CD4-positive, alpha-beta T cell treated with Interleukin-1 beta for 1 hour (primary cell): Measurements from ENCODE around the gene LRATD1.

ENCODE experiments used
- DNase-seq, 2 donors: peaks; one replicate each; pipeline ENCODE4 v3.0.0-alpha.2; 2020 to 2022

LRATD1 gene

DNA sequence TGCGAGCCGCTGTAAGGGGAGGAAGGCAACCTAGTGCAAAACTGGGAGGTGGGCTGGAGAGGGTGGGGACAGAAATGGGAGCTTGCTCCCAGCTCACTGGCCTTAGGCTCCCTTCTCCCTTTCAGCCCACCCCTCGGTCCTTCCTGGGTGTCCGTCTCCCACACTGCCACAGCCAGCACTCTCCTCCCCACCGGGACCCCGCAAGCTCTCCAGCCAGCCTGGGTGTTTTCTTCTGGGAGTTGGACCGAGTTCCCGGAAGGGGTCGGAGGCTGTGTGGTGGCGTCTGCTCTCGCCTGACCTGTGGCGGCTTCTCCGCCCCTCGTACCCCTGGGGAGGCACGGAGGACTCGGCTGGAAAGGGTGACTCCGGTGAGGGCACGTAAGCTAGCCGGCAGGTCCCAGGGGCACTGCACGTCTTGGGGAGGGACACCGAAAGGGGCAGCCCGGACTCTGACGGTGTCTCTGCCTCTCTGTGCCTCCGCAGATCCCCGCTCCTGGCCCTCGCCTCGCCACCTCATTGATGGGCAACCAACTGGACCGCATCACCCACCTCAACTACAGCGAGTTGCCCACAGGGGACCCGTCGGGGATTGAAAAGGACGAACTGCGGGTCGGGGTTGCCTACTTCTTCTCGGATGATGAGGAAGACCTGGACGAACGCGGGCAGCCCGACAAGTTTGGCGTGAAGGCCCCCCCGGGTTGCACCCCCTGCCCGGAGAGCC is 1.1 kb downstream of the LRATD1 start:
- DNase-seq: no peak

DNA sequence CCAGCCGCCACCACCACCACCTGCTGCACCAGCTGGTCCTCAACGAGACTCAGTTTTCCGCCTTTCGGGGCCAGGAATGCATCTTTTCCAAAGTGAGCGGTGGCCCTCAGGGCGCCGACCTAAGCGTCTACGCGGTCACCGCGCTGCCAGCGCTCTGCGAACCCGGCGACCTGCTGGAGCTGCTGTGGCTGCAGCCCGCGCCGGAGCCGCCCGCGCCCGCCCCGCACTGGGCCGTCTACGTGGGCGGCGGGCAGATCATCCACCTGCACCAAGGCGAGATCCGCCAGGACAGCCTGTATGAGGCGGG is 1.6 kb downstream of the LRATD1 start:
- no peak for DNase-seq

DNA sequence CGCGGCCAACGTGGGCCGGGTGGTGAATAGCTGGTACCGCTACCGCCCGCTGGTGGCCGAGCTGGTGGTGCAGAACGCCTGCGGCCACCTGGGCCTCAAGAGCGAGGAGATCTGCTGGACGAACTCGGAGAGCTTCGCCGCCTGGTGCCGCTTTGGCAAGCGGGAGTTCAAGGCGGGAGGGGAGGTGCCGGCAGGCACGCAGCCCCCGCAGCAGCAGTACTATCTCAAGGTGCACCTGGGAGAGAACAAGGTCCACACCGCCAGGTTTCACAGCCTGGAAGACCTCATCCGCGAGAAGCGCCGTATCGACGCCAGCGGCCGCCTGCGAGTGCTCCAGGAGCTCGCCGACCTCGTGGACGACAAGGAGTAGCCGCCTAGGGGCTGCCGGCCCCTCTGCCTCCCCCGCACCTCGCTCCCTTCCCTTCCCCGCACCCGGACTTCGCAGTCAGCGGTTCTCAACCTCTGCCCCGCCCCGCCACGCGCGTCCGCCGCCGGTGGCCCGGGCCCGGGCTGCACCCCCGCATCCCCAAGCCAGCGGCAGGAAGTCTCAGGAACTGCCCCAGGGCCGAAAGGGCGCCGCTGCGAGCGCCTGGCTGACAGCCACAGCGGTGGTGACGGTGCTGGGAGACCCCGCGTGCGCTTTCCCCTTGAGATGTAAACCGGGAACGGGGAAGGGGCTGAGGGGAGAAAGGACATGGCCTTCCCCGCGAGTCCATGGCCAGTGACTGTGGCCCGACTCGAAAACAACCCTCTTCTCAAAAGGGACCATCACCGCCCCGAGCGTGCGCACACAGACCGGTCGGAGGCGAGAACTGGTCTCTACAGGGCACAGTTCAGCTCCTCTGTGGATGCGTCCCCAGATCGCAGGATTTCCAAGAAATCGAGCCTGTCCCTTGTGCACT is 2.2 kb downstream of the LRATD1 start:
- DNase-seq: no peak

DNA sequence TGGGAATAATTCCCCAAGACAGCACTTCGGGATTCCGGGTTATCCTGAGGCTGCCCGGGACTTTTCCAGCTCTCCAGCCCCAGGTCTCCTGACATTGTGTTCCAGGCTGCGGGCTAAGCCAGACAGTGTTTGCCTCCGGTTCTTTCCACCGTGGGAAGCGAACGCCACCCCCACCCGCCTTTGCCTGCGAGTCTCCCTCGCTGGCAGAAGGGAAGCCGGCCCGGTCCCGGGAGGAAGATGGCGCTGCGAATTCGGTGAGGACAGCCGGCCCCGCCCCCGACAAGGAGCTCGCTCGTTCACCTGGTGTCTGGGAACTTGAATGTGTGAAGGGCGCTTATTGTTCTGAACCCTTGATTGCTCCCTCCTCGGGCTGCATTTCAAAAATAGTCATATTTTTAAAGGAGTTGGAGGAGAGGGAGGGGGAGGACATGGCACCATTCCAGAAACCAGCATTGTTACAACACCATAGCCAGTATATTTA is 2.9 kb downstream of the LRATD1 start:
- no peak for DNase-seq

DNA sequence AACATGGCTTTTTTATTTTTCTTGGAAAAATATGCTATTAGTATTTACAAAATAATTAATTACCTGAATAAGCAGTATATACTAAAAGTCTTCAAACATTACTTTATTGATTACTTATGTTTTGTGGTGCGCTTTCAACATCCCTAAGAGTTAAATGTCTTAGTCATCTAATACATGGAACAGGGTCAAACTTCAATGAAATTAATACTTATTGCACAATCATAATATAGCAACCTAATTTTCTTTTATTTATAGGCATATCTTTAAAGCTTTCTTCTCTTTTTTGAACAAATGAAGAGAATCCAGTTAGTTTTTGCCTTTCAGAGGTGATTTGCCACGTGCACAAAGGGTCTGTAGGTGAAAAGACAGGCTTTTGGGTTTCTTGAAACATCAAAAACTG is 6.0 kb downstream of the LRATD1 start:
- DNase-seq: no peak

DNA sequence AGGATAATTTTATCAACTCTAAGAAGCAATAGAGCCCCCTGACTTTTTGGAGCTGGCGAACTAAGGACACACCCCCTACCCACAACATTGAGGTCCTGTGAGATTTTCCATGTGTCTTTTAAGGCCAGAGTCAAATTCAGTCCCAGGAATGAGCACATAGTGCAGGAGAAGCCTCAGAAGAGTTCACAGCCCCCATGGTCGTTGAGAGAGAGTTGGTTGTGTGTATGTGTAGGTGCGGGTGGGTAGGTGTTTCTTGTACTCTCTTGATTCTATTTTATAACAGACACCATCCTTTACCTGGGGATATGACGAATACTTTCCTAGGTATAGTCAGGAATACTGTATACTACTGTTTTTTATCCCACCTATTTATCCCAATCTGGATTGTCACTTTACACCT is 8.6 kb downstream of the LRATD1 start:
- no peak for DNase-seq

DNA sequence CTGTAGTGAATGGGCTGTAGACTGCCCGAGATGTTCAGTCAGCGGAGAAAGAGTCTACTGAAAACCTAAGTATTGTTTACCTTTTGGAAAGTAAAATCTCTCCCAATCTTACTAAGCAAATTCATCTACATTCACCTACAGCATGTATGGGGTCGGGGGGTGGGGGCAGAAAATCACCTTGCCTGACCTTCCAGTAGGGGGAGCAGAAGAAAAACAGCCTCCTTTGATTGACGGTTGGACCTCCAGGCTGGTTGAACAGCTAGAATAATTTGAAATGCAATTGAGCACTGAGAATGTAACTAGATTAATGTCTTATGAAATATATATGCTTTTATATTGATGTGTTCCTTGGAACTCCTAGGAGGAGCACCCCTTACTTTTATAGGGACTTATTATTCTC is 10.0 kb downstream of the LRATD1 start:
- DNase-seq: no peak

DNA sequence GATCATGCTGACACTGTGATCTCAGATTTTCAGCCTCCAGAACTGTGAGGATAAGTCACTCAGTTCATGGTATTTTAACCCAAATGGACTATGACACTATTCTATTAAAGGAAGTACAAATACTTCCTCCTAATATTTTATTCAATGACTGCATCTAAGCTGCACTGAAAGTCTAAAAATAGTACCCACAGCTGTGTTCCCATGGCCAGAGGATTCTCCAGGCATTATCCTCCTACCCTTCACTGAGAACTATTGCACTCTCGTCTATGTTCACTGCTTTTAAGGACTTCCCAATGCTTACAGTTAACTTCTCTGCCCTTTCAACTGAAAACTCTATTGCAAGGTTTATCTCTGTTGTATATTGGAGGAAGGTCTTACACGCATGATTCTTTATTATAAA is 15.2 kb downstream of the LRATD1 start:
- no peak for DNase-seq

DNA sequence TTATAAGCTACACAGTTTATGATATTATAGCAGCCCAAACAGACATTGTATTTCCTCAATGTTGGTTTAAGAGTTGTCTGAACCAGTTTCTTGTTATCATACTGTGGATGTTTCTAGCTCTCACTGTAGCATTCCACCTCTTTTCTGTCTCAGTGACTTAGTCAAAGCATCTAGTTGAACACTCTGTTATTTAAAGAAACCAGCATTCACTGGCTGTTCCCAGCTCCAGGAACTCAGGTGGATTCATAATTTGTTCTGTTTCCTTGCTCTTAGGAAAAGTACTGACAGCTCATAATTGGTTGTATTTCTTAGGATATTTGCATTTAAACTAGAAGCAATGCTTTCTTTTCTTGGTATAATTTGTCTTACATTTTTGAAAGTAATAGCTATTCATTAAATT is 17.5 kb downstream of the LRATD1 start:
- no peak for DNase-seq

DNA sequence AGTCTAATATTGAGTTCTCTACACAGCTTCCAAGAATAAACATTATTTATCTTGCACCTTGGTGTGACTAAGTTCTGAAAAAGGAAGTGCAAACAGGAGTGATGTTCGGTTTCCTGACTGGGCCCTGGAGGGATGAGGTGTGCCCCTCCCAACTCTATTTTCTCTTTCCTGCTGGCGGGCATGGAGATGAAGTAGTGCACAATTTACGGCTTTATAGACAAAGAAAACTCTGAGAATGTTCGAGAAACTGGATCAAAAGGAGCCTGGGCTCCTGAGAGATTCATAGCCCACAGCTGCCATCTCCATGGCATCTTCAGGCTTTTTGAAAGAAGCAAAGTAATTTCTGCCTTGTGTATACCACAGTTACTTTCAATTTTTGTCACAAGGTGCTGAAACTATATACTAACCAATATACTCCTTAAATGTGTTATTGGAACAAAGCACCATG is 22.3 kb downstream of the LRATD1 start:
- no peak for DNase-seq

DNA sequence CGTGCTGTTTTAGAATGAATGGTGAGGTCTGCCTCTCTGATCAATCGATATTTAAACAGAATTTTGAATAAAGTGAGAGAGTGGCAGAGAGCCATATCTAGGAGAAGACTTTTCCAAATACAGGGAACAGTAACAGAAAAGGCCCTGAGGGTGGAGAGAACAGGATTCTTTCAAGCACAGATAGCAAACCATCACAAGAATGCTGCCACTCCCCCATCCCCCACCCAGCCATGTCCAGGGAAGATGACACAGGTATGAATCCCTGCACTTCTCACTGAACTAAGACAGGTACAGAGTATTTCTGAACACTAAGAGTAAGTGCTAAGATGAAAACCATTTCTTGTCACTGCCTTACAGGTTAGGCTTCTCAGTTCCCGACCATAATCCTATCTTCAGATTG is 23.6 kb downstream of the LRATD1 start:
- DNase-seq: no peak

DNA sequence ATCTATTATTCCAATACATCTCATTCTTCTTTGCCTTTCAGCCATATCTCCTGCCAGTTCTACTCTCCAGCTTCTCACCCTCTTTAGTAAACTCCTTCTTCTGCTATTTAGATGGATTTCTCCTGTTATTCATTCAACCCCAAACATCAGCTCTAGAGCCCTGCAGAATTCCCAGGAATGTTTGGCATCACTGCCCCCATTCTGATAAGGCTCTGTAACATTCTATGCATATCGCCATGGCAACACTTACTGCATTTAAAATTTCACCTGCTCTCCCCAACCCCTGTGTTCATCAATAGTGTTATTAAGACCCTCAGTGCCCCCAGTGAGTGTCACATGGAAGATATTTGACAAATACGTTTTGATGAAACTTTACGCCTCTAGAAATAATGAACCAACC is 28.6 kb downstream of the LRATD1 start:
- no peak for DNase-seq

DNA sequence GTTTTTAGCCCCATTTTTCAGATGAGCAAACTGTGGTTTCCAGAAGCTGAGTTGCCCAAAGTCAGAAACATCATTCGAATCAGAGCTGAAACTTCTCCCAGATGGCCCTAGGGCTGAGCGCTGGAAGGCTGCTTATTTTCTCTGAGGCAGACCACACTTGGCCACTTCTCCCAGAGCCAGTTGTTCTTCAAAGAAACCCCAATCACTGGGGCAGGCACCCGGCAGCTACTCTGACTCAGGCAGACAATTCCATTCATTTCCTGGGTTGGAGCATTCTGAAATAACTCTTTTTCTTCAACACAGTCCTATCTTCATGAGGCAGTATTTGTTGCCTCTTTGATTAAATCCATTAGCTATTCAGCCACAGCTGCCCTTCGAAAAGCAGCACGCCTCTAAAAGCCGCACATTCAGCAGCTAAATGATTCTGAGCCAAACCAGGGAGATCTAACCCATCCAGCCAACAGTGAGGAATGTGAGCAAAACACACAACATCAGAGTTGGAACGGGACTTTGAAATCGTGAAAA is 40.9 kb downstream of the LRATD1 start:
- no peak for DNase-seq

DNA sequence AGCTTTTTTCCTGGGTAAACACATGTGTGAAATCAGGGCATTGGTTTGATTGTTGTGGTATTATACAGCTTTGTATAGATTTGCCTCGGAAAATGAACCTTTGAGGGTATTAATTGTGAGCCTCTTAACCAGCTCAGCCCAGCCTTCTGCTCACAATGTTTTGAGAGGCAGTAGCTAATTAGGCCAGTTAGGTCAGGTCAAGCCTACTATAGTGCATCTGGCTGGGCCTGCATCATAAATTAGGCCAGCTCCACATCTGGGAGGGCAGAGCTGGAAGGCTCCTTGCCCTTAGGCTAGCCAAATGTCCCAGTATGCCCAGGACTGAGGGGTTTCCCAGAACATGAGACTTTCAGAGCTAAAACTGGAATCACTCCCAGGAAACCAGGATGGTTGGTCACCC is 43.0 kb downstream of the LRATD1 start:
- DNase-seq: no peak

DNA sequence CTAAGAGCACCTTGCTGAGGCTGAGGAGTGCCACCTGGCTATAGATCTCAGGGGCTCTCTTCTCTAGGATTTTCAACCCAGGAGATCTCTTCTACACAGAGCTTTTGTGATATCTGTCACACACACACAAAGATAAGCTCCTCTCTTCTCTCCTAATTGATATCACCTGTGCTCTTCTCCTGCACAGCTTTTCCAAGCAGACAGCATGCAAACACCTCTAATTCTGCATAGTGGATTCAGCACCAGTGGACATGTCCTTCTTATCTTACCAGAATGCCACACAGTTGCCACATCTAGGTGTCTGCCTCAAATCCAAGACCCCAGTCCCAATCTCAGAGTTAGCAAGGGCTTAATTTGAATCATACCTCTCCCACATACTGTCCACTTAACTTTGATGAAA is 43.9 kb downstream of the LRATD1 start:
- no peak for DNase-seq

DNA sequence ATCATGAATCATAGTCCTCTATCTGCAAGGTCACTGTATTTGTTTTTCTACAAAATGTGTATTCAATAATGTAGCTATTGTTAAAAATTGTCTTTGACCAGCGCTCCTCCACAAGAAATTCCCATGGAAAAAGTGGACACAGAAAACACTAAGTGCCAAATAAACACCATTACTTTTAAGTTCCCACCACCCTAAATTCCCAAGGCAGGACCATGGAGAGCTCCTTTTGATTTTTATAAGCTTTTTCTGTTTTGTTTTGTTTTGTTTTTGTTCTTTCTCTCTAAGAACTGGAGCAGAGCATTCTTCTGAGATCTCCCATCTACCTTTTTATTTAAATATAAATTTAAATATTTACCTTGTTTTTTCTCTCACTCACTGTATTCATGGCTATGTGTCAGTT is 44.5 kb downstream of the LRATD1 start:
- DNase-seq: no peak

DNA sequence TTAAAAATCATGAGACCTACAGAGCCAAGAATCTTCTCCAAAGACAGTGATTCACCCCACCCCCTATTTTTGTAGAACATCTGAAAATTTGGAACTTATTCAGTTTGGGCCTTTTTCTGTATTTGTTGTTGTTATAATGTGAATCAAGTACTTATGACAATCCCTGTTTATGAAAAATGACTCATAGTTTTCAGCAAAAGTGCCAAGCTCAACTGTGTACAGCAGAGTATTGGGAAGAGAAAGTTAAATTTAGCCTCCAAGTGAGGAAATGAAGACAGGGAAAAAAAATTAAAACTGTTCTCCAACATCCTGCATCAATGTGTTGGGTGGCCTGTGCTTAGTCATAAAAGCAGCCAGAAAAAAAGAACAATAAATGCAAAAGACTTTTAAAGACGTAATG is 46.2 kb downstream of the LRATD1 start:
- DNase-seq: no peak

DNA sequence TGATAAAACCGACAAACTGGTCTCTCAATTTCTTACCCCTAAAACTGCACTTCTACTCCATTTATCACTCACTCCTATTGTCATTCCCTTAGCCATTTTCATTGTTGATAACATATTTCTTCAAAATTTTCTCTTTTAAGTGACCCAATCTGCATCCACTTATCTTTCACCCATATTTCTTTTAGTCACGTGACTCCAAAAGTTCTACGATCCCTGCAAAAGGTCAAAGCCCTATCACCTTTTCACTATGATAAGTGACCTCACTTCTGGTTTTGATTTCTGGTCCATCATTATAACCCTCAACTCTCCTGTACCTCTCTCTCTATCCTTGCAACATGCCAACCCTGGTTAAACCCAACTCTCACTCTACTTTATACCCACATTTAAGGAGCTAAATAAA is 49.1 kb downstream of the LRATD1 start:
- DNase-seq: no peak
